LHCN-M2 (cell line): ENCODE results near the gene HMX2. TPM values are rescaled to one million over a fixed set of nuclear protein-coding genes. Genes with fewer than 3 reads are reported as not detected.

Experiments
- DNase-seq: peaks from one replicate; pipeline ENCODE4 v3.0.0-alpha.2; 2012; ENCODE audit warnings: low read depth
- polyA plus RNA-seq: library from polyadenylated mRNA; unstranded; fragments of >200 nt; gene quantifications from one replicate; pipeline ENCODE4 v1.2.1, GENCODE V29; 2012; ENCODE audit warnings: missing spikeins
- total RNA-seq: library from RNA; depleted of rRNA; stranded (reverse); fragments of >200 nt; gene quantifications from 2 replicates; pipeline ENCODE4 v1.2.3, GENCODE V29; 2014; rRNA removed

The HMX2 gene
- total RNA-seq: not detected in 2 replicates
- polyA plus RNA-seq: not detected

- DNase-seq: no peak
Measured at GRCh38 chr10:123147635-123148413, at the start of gene HMX2. Gene HMX2, plus strand, starts transcription at chr10:123148136. Its CDS starts 243 bp downstream, at chr10:123148379.

GRCh38 chr10:123100030-123100762, 47.7 kb upstream of the HMX2 start:
- DNase-seq: no peak

GRCh38 chr10:123101872-123102271, 46.1 kb upstream of the HMX2 start:
- DNase-seq: no peak

GRCh38 chr10:123102673-123103072, 45.3 kb upstream of the HMX2 start:
- no peak for DNase-seq

GRCh38 chr10:123103944-123104343, 44.0 kb upstream of the HMX2 start:
- DNase-seq: no peak

- DNase-seq: no peak
Measured at GRCh38 chr10:123109466-123109865, 38.5 kb upstream of the HMX2 start.

GRCh38 chr10:123117644-123118417, 30.1 kb upstream of the HMX2 start:
- no peak for DNase-seq

- no peak for DNase-seq
Measured at GRCh38 chr10:123119081-123119480, 28.9 kb upstream of the HMX2 start.

- DNase-seq: no peak
Measured at GRCh38 chr10:123126246-123126645, 21.7 kb upstream of the HMX2 start.

- DNase-seq: peak; percentile 55
Measured at GRCh38 chr10:123129618-123130271, 18.2 kb upstream of the HMX2 start.

GRCh38 chr10:123132576-123133477, 15.1 kb upstream of the HMX2 start:
- peak; percentile 75 for DNase-seq

- no peak for DNase-seq
Measured at GRCh38 chr10:123133541-123134342, 14.2 kb upstream of the HMX2 start.

- DNase-seq: no peak
Measured at GRCh38 chr10:123134343-123134914, 13.5 kb upstream of the HMX2 start.

- no peak for DNase-seq
Measured at GRCh38 chr10:123134915-123135414, 13.0 kb upstream of the HMX2 start.

- DNase-seq: no peak
Measured at GRCh38 chr10:123135415-123136141, 12.4 kb upstream of the HMX2 start, which contains the start of gene HMX3. Gene HMX3, plus strand, starts transcription at chr10:123135970. Its CDS starts 81 bp downstream, at chr10:123136051.

GRCh38 chr10:123136221-123136805, 11.6 kb upstream of the HMX2 start:
- DNase-seq: no peak

GRCh38 chr10:123136806-123137642, 10.9 kb upstream of the HMX2 start:
- DNase-seq: no peak
